AG09309 (cell line): ENCODE measurements around the gene SLC35F3.

Source experiments
- DNase-seq: peaks from one replicate; pipeline ENCODE4 v3.0.0-alpha.2; 2010; ENCODE audit warnings: low read depth
- H3K4me3 ChIP-seq: 2 replicates; pipeline ENCODE4 v1.5.1; 2011; ENCODE audit warnings: mild to moderate bottlenecking, low read depth, low read length, moderate library complexity; ENCODE audit not compliant: control insufficient read depth
- TF ChIP-seq, protein P1 (sequence below): IDR thresholded peaks from 2 replicates; pipeline ENCODE4 v1.5.1; 2011; ENCODE audit warnings: mild to moderate bottlenecking, low read depth, low read length, inconsistent platforms; ENCODE audit not compliant: insufficient read depth, control insufficient read depth; ENCODE audit errors: missing control alignments

Gene SLC35F3

DNA sequence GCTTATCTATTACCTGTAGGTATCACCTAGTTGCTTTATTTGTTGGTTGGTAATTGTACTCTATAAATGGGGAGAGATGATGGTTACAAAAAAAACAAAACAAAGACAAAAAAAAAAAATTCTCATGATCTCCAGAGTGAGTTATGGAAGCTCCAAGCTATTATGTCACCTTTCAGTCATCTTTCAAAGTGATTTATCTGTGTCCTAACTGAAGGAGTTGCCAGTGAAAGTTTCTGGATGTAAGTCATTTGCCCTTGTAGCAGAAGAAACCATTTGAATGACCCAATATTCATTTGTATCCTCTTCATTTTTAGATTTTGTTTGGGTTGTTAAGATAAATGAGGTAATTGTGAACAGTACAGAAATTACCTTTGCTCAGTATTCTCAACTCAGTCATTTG, 3.6 kb downstream of the SLC35F3 start:
- no peak for DNase-seq
- TF ChIP-seq, protein P1, sequence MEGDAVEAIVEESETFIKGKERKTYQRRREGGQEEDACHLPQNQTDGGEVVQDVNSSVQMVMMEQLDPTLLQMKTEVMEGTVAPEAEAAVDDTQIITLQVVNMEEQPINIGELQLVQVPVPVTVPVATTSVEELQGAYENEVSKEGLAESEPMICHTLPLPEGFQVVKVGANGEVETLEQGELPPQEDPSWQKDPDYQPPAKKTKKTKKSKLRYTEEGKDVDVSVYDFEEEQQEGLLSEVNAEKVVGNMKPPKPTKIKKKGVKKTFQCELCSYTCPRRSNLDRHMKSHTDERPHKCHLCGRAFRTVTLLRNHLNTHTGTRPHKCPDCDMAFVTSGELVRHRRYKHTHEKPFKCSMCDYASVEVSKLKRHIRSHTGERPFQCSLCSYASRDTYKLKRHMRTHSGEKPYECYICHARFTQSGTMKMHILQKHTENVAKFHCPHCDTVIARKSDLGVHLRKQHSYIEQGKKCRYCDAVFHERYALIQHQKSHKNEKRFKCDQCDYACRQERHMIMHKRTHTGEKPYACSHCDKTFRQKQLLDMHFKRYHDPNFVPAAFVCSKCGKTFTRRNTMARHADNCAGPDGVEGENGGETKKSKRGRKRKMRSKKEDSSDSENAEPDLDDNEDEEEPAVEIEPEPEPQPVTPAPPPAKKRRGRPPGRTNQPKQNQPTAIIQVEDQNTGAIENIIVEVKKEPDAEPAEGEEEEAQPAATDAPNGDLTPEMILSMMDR = no peak
- H3K4me3 ChIP-seq = no peak overlapping the region

DNA sequence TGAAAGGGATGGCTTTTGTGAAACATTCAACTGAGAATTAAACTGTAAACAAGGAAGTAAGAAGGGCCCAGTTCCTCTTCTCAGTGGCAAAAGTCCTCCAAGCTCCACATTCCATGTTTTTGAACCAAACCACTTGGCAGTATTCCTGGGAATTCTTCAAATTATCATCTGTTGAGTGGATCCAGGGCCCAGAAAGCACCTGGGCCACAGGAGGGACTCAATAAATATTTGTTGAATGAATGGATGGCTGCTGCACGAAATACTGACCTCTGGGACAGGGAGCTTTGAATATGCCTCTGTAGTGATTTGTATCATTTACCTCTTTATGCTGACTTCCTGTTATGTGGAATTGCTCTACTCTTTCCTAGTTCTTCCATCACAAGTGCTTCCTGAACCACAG, 4.7 kb downstream of the SLC35F3 start:
- H3K4me3 ChIP-seq = no peak overlapping the region
- TF ChIP-seq, protein P1 = no peak
- DNase-seq = no peak

DNA sequence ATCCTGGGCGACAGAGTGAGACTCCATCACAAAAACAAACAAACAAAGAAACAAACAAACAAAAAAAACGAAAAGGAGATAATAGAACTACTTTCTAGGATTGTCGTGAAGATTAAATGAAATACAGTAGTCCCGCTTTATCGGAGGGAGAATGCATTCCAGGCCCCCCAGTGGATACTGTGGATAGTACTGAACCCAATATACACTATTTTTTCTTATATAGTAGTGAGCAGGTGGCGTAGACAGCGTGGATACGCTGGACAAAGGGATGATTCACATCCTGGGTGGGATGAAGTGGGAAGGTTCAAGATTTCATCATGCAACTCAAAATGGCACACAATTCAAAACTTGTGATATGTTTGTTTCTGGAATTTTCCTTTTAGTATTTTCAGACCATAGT, 8.0 kb downstream of the SLC35F3 start:
- DNase-seq = no peak
- TF ChIP-seq, protein P1 = no peak

DNA sequence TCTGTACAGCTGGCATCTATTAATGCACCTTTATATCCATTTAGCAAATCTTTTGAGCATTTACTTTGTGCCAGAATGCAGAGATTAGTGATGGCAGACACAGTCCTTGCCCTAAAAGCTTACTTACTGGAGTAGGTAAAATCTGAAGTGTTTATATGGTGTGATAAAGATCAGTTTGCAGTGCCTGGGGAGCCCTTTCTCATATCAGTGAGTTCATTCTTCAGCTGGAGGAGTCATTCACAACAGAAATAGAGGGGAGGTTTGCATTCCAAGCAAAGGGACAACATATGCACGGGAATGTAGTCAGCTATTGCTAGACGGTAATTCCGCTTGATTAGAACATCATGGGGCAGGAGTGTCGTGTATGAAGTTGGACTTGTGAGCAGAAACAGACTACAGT, 8.4 kb downstream of the SLC35F3 start:
- TF ChIP-seq, protein P1 = no peak
- H3K4me3 ChIP-seq = no peak overlapping the region
- no peak for DNase-seq

More for the DNA sequence above, 8.0 kb downstream of the SLC35F3 start:
- no peak overlapping the region for H3K4me3 ChIP-seq

DNA sequence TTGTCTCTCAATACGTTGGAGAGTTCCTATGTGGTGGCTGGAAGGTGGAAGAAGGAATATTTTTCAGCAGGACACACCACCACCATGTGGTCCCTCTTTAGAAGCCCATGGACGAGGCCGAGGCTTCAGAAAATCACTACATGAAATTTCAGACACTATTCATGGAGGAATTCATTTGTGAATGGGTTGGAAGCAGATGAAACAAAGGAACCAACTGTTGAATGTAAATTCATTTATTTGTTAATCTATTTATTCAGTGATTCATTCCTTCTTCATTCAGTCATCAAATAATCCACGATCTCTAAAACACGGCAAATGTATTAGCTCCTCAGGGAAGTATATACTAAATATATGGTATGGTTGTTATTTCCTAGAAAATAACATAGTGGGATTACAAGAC, 12.2 kb downstream of the SLC35F3 start:
- H3K4me3 ChIP-seq = no peak overlapping the region
- no peak for DNase-seq
- TF ChIP-seq, protein P1 = no peak

DNA sequence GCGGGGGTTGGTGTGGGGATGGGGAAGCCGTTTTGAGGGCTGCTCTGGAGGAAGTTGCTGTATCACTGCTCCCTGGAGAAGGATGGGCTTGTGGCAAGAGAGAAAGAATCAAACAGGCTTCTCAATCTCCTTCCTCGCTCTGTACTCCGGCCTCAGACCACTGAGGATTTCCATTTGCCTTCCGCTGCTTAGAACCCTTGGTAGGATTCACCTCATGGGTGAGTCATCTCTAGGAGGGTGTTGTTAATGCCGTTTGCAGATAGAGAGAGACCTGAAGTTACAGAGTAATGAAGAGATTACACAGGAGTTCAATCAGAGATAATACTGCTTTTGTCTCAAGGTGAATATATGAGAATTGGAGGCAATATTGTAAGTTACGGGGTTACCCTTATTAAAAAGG, 15.3 kb downstream of the SLC35F3 start:
- DNase-seq = no peak
- TF ChIP-seq, protein P1 = no peak
- no peak overlapping the region for H3K4me3 ChIP-seq

DNA sequence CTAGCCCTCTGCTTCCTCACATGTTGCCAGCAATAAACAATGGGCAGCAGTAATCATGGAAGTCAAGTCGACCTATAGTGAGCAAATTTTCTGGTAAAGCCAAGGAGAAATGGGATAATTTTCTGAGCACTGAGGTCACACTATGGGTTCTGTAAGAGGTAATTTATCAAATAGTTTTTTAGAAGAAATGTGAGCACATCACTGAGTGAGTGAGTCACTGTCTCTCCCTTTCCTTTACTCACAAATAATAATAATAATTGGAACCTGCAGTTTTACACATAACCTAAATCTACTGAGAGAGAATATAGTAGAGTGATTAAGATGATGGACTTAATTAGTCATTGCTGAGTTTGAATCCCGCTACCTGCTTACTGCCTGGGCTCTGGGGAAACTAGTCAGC, 23.6 kb downstream of the SLC35F3 start:
- TF ChIP-seq, protein P1 = no peak
- no peak overlapping the region for H3K4me3 ChIP-seq
- no peak for DNase-seq
